ENCODE results near the gene ZNF835. TPM values are rescaled to one million over a fixed set of nuclear protein-coding genes. Genes with fewer than 3 reads are reported as not detected.

ZNF835 gene
- total and polyA plus RNA-seq, 2 experiments from 2014 or later: 0.32 to 1.7 TPM

- Histone ChIP-seq H3K27ac (ENCODE audit: low read depth) (no peak overlapping the region), H3K27me3 (ENCODE audit: insufficient read depth) (no peaks in the 10 kb centered on the region), H3K79me2 (replicated peaks; ENCODE audit: insufficient read depth) (peaks cover 25% of the 10 kb centered on the region), H3K4me3 (no peak overlapping the region), H2AFZ (no peak overlapping the region), H3F3A (replicated peaks; ENCODE audit: low read depth) (no peaks in the 10 kb centered on the region), H3K4me1 (ENCODE audit: insufficient read depth) (no peaks in the 10 kb centered on the region), H4K20me1 (replicated peaks; ENCODE audit: insufficient read depth) (no peaks in the 10 kb centered on the region), H3K4me2 (no peak overlapping the region), H3K36me3 (ENCODE audit: insufficient read depth) (no peaks in the 10 kb centered on the region), H3K9me2 (ENCODE audit: insufficient read depth) (no peaks in the 10 kb centered on the region)
- H3K9me3 Mint-ChIP-seq: peaks cover 94% of the 10 kb centered on the region
- H3K4me3 Mint-ChIP-seq: no peak overlapping the region
- ATAC-seq: no peak
- peaks cover 88% of the 10 kb centered on the region for H3K36me3 Mint-ChIP-seq (ENCODE audit: low read depth)
- no peaks in the 10 kb centered on the region; the same call in 2 of the 3 replicates for H3K4me1 Mint-ChIP-seq
- no peak overlapping the region for H3K27ac Mint-ChIP-seq
- no peak for TF ChIP-seq ETS1 (IDR thresholded peaks at IDR 0.05)
- no peak for TF ChIP-seq EZH2phosphoT487 (IDR thresholded peaks at IDR 0.05; ENCODE audit: unreplicated experiment)
- TF ChIP-seq POLR2AphosphoS5 (IDR thresholded peaks at IDR 0.05; ENCODE audit: low read depth): no peak
- peaks cover 5% of the 10 kb centered on the region for H3K27me3 Mint-ChIP-seq (ENCODE audit: insufficient read depth, low read depth, poor library complexity)
- no peak for DNase-seq (ENCODE audit: low spot score)
Observed at GRCh38 chr19:56613639-56614038, 57.9 kb downstream of the ZNF835 start.

- Histone ChIP-seq H3K79me2 (replicated peaks; ENCODE audit: insufficient read depth) (peaks cover 29% of the 10 kb centered on the region), H4K20me1 (replicated peaks; ENCODE audit: insufficient read depth) (no peaks in the 10 kb centered on the region; the same call in 1 of the 2 replicates), H3K27ac (ENCODE audit: low read depth) (no peak overlapping the region), H2AFZ (no peak overlapping the region), H3K27me3 (ENCODE audit: insufficient read depth) (no peaks in the 10 kb centered on the region), H3K36me3 (ENCODE audit: insufficient read depth) (no peaks in the 10 kb centered on the region), H3F3A (replicated peaks; ENCODE audit: low read depth) (no peaks in the 10 kb centered on the region), H3K4me3 (no peak overlapping the region), H3K9me2 (ENCODE audit: insufficient read depth) (no peaks in the 10 kb centered on the region), H3K4me1 (ENCODE audit: insufficient read depth) (no peaks in the 10 kb centered on the region), H3K4me2 (no peak overlapping the region)
- H3K4me1 Mint-ChIP-seq: no peaks in the 10 kb centered on the region; the same call in 2 of the 3 replicates
- peaks cover 4% of the 10 kb centered on the region for H3K27me3 Mint-ChIP-seq (ENCODE audit: insufficient read depth, low read depth, poor library complexity)
- H3K9me3 Mint-ChIP-seq: peaks cover 94% of the 10 kb centered on the region
- ATAC-seq (peak; percentile 28; the same call in 2 of the 3 replicates), DNase-seq (ENCODE audit: low spot score) (peak; percentile 8)
- TF ChIP-seq CTCF (conservative IDR thresholded peaks at IDR 0.05; ENCODE audit: low read depth in 2 of 2): no peak
- TF ChIP-seq EZH2 (IDR thresholded peaks at IDR 0.05; ENCODE audit: low read depth, unreplicated experiment): no peak
- TF ChIP-seq CREB1 (CRISPR knock-in tag; IDR thresholded peaks at IDR 0.05; ENCODE audit: low read depth): no peak
- TF ChIP-seq REST (IDR thresholded peaks at IDR 0.05; ENCODE audit: unreplicated experiment): no peak
- TF ChIP-seq JUNB (IDR thresholded peaks at IDR 0.05; ENCODE audit: unreplicated experiment): no peak
- H3K36me3 Mint-ChIP-seq (ENCODE audit: low read depth): peaks cover 89% of the 10 kb centered on the region
- H3K4me3 Mint-ChIP-seq: no peak overlapping the region
- H3K27ac Mint-ChIP-seq: no peak overlapping the region
Observed at GRCh38 chr19:56612737-56613136, 58.8 kb downstream of the ZNF835 start.

Other genes starting within 250 kb of the ZNF835 start
- gene ZNF667, start 194.4 kb downstream of the ZNF835 start, total RNA-seq (2014; rRNA removed; shearing (Covaris generic)): 8.3 and 8.6 TPM in 2 replicates
- 4.9 and 5.6 TPM in 2 replicates for gene ZNF667, start 194.4 kb downstream of the ZNF835 start, polyA plus RNA-seq (2016; fragmentation: Nextera tagmentation; extraction: Ambion mirVana)
- gene ZNF471, start 163.9 kb downstream of the ZNF835 start, total RNA-seq (2014; rRNA removed; shearing (Covaris generic)): 1.1 TPM in 2 replicates
- 0.63 and 1.1 TPM in 2 replicates for gene ZNF471, start 163.9 kb downstream of the ZNF835 start, polyA plus RNA-seq (2016; fragmentation: Nextera tagmentation; extraction: Ambion mirVana)
- 5.0 and 7.9 TPM in 2 replicates for gene ZFP28, start 132.8 kb downstream of the ZNF835 start, total RNA-seq (2014; rRNA removed; shearing (Covaris generic))
- gene ZFP28, start 132.8 kb downstream of the ZNF835 start, polyA plus RNA-seq (2016; fragmentation: Nextera tagmentation; extraction: Ambion mirVana): 3.0 and 3.1 TPM in 2 replicates
- gene ZNF470, start 104.3 kb downstream of the ZNF835 start, total RNA-seq (2014; rRNA removed; shearing (Covaris generic)): 7.0 and 8.7 TPM in 2 replicates
- gene ZNF470, start 104.3 kb downstream of the ZNF835 start, polyA plus RNA-seq (2016; fragmentation: Nextera tagmentation; extraction: Ambion mirVana): 4.7 and 5.6 TPM in 2 replicates
- 13.2 and 13.9 TPM in 2 replicates for gene ZNF71, start 76.5 kb downstream of the ZNF835 start, total RNA-seq (2014; rRNA removed; shearing (Covaris generic))
- gene ZNF71, start 76.5 kb downstream of the ZNF835 start, polyA plus RNA-seq (2016; fragmentation: Nextera tagmentation; extraction: Ambion mirVana): 4.7 and 5.9 TPM in 2 replicates
- 0.19 and 0.63 TPM in 2 replicates for gene SMIM17, start 28.6 kb downstream of the ZNF835 start, total RNA-seq (2014; rRNA removed; shearing (Covaris generic))
- not detected in 2 replicates for gene SMIM17, start 28.6 kb downstream of the ZNF835 start, polyA plus RNA-seq (2016; fragmentation: Nextera tagmentation; extraction: Ambion mirVana)
- gene PEG3, start 169.0 kb upstream of the ZNF835 start, total RNA-seq (2014; rRNA removed; shearing (Covaris generic)): not detected in 2 replicates
- not detected in 2 replicates for gene PEG3, start 169.0 kb upstream of the ZNF835 start, polyA plus RNA-seq (2016; fragmentation: Nextera tagmentation; extraction: Ambion mirVana)
- not detected in 2 replicates for gene ZIM2, start 169.0 kb upstream of the ZNF835 start, total RNA-seq (2014; rRNA removed; shearing (Covaris generic))
- not detected in 2 replicates for gene ZIM2, start 169.0 kb upstream of the ZNF835 start, polyA plus RNA-seq (2016; fragmentation: Nextera tagmentation; extraction: Ambion mirVana)